ENCODE data around the gene C1orf159.

C1orf159 gene

DNA sequence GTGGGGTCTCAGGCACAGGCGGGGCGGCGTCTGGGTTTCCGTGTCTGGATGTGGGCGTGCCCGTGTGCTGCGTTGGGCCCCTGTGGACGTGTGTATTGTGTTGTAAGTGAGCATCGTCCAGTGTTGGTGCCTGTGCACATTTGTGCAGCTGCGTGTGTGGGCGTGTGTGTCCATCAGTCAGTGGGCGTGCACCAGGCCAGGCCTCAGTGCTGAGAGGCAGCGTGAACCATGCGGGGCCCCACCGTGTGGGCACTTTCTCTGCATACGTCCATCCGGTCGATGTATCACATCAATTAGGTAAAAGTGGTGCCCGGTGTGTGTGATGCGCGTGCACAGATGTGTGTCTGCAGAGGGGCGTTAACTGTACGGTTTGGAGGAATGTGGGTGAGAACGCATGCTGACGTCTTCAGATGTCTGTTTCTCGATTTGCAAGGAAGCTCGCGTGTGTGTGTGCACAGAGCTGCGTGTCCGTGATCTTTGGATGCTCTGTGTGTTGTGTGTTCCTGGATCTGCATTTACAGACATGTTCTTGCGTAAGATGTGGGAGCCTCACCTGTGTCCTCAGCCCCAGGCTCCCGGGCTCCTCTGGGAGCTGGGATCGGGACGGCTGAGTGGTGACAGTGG lies 71.3 kb downstream of the C1orf159 start:
- CTCF ChIA-PET = interaction anchor here (0.8 to 1.0 kb wide), 2 partner anchors 18 to 42 kb away, joined by 3 read pairs; no protein-coding TSS in a partner anchor

DNA sequence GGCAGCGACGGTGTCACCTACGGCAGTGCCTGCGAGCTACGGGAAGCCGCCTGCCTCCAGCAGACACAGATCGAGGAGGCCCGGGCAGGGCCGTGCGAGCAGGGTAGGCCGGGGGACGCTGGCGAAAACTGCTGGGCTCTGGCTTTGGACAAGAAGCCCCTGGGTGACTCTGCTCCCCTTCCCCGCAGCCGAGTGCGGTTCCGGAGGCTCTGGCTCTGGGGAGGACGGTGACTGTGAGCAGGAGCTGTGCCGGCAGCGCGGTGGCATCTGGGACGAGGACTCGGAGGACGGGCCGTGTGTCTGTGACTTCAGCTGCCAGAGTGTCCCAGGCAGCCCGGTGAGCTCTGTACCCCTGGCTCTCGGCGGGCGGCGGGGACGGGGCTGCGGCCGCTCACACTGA lies 72.0 kb downstream of the C1orf159 start:
- ChIA-PET POLR2A (no interaction called here), CTCF (interaction anchor here (0.8 to 1.1 kb wide), 3 partner anchors 19 to 42 kb away, joined by 3 read pairs; no protein-coding TSS in a partner anchor)
- DNase-seq (ENCODE audit: extremely low spot score) = no peak
- TF ChIP-seq, protein P1, sequence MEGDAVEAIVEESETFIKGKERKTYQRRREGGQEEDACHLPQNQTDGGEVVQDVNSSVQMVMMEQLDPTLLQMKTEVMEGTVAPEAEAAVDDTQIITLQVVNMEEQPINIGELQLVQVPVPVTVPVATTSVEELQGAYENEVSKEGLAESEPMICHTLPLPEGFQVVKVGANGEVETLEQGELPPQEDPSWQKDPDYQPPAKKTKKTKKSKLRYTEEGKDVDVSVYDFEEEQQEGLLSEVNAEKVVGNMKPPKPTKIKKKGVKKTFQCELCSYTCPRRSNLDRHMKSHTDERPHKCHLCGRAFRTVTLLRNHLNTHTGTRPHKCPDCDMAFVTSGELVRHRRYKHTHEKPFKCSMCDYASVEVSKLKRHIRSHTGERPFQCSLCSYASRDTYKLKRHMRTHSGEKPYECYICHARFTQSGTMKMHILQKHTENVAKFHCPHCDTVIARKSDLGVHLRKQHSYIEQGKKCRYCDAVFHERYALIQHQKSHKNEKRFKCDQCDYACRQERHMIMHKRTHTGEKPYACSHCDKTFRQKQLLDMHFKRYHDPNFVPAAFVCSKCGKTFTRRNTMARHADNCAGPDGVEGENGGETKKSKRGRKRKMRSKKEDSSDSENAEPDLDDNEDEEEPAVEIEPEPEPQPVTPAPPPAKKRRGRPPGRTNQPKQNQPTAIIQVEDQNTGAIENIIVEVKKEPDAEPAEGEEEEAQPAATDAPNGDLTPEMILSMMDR (IDR thresholded peaks at IDR 0.05; ENCODE audit: control extremely low read depth, extremely low read depth, low read depth, missing control alignments) = no peak

More for the DNA sequence above, 71.3 kb downstream of the C1orf159 start:
- POLR2A ChIA-PET = interaction anchor here (0.6 kb wide), 1 partner anchor 522 kb away, joined by 3 read pairs; no protein-coding TSS in a partner anchor
- no peak for DNase-seq (ENCODE audit: extremely low spot score)
- TF ChIP-seq, protein P1 (IDR thresholded peaks at IDR 0.05; ENCODE audit: control extremely low read depth, extremely low read depth, low read depth, missing control alignments) = no peak

DNA sequence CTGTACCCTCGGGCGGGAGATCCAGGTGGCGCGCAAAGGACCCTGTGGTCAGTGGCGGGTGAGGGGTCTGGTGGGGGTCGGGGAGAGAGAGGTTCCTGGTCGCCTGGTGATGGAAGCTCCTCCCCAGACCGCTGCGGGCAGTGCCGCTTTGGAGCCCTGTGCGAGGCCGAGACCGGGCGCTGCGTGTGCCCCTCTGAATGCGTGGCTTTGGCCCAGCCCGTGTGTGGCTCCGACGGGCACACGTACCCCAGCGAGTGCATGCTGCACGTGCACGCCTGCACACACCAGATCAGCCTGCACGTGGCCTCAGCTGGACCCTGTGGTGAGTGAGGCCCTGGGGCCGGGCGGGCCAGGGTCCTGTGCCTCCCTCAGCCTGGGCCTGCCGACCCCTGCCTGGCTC lies 72.5 kb downstream of the C1orf159 start:
- TF ChIP-seq, protein P1 (IDR thresholded peaks at IDR 0.05; ENCODE audit: control extremely low read depth, extremely low read depth, low read depth, missing control alignments) = no peak
- ChIA-PET POLR2A (no interaction called here), CTCF (interaction anchor here (1.0 to 1.1 kb wide), 2 partner anchors 19 to 20 kb away, joined by 3 read pairs; no protein-coding TSS in a partner anchor)
- no peak for DNase-seq (ENCODE audit: extremely low spot score)

GRCh38 chr1:1042835-1043234 lies 73.1 kb downstream of the C1orf159 start:
- ChIA-PET POLR2A (no interaction called here), CTCF (interaction anchor here (1.1 kb wide), 1 partner anchor 21 kb away, joined by 3 read pairs; no protein-coding TSS in a partner anchor)
- TF ChIP-seq, protein P1 (IDR thresholded peaks at IDR 0.05; ENCODE audit: control extremely low read depth, extremely low read depth, low read depth, missing control alignments) = no peak
- DNase-seq (ENCODE audit: extremely low spot score) = no peak

- TF ChIP-seq, protein P1 (IDR thresholded peaks at IDR 0.05; ENCODE audit: control extremely low read depth, extremely low read depth, low read depth, missing control alignments) = no peak
- ChIA-PET CTCF (no interaction called here), POLR2A (no interaction called here)
- no peak for DNase-seq (ENCODE audit: extremely low spot score)
Observed at GRCh38 chr1:1041873-1042272, 74.0 kb downstream of the C1orf159 start.

- no peak for DNase-seq (ENCODE audit: extremely low spot score)
- TF ChIP-seq, protein P1 (IDR thresholded peaks at IDR 0.05; ENCODE audit: control extremely low read depth, extremely low read depth, low read depth, missing control alignments) = no peak
- POLR2A ChIA-PET = interaction anchor here (0.6 kb wide), 1 partner anchor 137 kb away, joined by 4 read pairs; no protein-coding TSS in a partner anchor
- CTCF ChIA-PET = interaction anchor here (1.2 to 4.2 kb wide), 4 partner anchors 9 to 25 kb away, joined by 3 to 17 read pairs (median 4); no protein-coding TSS in a partner anchor
Observed at GRCh38 chr1:1041092-1041523, 74.8 kb downstream of the C1orf159 start.
